Measurements from ENCODE around the gene KHNYN.
A peak's percentile ranks its signal among the peaks of the same experiment; 100 is the strongest.

KHNYN gene

DNA sequence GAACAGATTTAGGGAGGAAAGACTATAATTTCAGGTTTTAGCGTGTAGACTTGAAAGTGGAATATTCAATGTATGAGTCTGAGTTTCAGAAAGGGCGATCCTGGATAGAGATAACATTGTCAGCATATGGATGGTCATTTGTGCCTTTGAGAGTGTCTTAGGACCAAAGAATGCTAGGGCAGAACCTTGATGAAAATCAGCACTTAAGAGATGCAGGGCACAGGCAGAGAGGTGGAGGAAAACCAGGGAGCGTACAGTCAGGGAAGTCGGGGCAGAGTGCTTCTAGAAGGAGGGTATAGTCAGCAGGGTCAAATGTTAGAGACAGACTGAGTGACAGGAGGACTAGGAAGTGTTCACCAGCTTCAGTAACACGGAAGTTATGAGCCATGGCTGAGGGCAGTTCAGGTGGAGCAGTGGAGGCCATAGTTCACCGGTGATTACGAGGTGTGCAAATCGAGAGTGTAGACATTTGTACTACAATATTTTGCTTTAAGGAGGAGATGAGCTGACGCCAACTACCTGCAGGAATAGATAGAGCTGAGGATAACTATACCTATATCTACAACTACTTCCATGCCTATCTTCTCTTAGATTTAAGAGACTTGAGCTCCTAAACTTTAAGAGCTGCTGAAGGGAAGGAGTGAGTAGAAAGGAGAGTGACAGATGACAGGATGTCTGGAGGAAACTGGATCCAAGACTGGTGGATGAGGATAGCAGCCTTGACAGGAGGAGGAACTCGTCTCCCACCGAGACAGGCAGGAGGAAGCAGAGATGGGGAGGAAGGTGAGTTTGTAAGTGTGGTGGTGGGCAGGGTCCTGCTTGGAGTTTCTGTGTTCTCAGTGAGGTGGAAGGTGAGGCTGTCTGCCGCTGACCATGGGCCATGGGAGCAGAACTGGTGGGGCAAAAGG, 6.8 kb upstream of the KHNYN start:
- DNase-seq (ENCODE audit: low spot score): no peak

DNA sequence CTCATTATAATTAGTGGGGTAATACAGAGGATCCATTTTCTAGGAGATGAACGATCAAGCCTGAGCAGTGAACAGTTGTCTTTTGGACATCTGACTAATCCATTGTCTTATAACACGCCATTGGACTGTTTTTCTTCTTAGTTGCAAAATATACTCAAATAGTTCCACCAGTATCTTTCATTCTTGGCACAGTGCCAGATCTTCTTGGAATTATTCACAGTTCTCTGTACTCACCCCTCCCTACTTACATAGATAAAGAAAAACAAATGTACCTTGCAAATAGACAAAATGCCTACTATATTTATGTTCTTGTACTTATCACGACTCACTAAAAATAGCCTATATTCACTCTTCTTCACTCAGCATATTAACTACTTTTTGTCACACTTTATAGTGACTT, 4.0 kb upstream of the KHNYN start:
- DNase-seq (ENCODE audit: low spot score): peak; percentile 44

DNA sequence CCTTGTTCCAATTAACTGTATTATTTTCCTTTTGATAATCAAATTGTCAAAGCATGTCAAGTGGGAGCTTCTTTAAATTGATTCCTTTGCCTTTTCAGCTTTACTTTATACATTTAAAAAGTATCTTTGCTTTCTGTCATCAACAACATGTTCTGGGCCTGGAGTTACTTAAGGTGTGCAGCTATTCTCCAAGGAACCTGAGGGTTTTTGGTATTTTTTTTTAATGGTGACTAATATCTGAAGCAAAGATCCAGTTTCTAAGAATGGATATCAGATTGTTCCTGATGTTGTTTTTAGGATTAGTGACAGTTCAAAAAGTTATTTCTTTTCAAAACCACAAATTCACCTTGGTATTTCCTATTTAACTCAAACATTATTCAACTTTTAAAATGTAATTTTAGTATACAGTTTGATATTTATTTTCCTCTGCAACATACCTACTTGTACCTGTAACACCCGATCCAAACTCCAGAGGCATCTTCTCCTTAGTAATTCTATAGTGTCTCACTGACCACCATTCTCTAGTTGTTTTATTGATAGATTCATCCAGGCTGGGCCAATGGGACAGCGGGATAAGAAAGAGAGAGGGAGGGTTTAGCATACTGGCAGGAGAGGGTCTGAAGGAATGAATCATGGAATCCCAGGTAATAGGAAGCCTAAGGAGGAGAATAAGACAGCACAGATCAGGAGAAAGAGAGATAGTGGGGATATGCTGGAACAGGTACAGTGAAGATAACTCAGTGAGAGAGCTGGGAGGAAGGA, 3.4 kb upstream of the KHNYN start:
- no peak for DNase-seq (ENCODE audit: low spot score)

DNA sequence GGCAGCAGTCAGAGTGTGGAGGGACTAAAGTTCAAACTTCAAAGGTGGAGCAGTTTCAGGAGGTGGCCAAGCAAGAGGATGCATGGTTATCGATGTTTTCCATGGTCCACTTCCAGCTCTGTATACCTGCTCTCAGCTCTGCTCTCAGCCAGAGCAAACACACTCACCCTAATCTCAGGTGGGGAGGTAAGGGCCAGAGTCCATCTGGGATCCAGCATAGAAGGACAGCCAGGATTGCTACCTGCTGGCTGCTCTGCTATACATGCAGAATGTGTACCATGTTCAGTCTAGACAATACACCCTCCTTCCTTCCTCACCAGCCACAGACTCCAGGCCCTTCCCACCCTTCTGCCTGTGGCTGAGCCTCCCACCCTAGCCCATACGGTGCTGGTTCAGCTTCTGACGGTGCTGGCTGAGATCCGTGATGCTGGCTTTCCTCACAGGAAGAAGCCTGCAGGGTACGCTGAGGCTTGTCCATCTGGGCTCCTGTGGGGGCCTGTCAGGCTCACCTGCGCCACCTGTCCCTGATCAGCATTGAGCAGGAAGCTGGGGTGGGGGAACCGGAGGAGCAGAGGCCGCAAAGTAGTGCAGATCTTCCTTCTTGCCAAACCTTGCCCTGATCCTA, 2.7 kb upstream of the KHNYN start:
- DNase-seq (ENCODE audit: low spot score): no peak

DNA sequence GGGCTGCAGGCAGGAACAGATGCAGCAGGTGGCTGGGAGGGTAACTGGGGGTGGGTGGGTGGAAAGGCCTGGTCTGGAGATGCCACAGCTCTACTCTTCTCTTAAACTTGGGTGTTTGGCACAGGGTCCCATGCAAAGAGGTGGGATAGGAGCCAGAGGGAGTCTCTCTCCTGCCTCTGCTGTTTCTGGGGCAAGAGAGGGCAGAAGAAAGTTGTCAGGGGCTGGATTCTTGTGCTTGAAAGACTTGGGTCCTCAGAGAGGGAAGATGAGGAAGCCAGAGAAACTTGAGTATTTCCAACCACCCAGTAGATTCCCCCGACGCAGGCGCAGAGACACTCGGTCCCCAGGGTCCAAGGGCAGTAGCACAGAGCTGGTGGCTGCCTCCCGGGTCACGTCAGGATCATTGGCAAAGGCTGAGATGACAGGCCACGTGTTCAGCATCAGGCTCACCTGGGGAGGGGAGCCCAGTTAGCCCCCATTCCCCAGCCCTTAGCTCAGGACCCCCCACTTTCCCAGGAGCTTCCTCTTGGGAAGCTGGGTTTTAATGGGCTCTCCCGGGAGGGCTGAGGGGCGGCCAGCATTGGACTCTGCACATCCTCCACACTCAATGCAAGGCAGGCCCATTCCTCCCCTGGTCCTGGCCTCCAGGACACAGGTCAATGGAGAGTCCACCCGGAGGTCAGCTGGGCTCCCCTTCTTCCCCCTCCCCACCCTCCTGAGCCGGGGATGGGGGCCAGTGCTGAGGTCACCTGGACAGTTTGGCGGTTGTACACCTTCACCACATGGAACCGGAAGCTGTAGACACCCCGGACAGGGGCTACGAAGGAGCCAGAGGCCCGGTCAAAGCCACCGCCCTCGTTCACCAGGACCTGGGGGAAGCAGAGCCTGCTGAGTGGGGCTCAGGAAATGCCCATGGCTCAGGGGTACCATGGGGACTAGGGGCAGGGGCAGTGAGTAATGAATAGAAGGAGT, 1.9 kb upstream of the KHNYN start:
- no peak for DNase-seq (ENCODE audit: low spot score)

DNA sequence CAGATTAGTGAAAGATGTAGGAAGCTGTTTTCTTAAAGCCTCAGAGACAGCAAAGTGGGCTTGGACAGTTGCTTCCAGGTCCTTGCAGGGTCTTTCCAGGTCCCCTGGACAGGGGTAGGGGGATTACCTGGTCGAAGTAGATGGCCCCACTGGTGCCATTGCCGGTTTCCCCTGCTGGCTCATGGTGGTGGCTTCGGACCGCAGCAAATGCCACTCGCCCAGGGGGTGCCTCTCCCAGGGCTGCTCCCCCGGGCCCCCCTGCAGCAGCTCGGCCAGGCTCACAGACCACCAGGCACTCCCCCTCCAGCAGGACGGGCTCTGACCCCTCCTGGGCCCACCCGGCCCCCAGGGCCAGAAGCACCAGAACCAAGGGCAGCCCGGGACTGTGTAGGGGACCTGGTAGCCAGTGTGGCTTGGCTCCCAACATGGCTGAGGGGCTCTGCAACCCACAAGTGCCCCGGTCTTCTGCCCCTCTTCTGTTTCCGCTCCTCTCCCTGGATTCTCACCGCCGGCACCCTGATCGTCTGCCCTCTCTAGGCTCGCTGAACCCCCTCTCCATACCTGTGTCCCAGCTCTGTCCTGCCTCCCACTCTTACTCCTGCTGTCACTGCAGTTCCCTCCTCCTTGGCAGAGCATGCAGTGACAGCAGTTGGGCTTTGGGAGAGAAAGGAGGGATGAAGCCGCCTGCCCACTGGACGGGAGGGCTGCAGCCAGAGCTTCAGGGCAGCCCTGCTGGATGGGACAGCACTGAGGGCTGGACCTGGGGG, 943 bp upstream of the KHNYN start:
- no peak for DNase-seq (ENCODE audit: low spot score)

DNA sequence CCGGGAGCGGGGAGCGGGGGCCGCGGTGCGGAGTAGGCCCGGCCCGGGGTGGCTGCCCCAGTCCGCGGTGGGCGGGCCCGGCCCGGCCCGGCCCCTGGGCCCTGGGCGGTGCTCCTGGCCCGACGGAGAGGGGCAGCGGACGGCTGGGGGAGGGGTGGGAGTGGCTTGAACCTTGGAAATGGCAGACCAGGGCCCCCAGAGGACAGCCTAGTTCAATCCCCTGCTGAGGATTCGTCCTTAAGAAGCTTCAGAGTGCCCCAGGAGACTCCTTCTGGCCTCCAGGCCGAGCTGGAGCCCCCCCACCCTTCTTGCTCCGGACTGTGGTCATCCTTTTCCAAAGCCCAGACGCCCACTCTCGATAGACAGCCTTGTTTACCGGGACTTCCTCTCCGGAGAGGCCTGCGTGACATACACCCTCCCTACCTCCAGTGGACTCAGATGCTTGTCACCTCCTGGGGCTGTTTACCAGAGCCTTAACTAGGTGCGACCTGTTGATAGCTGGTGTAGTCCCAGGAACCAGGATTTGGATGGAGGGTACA, 458 bp downstream of the KHNYN start:
- peak; percentile 56 for DNase-seq (ENCODE audit: low spot score)

DNA sequence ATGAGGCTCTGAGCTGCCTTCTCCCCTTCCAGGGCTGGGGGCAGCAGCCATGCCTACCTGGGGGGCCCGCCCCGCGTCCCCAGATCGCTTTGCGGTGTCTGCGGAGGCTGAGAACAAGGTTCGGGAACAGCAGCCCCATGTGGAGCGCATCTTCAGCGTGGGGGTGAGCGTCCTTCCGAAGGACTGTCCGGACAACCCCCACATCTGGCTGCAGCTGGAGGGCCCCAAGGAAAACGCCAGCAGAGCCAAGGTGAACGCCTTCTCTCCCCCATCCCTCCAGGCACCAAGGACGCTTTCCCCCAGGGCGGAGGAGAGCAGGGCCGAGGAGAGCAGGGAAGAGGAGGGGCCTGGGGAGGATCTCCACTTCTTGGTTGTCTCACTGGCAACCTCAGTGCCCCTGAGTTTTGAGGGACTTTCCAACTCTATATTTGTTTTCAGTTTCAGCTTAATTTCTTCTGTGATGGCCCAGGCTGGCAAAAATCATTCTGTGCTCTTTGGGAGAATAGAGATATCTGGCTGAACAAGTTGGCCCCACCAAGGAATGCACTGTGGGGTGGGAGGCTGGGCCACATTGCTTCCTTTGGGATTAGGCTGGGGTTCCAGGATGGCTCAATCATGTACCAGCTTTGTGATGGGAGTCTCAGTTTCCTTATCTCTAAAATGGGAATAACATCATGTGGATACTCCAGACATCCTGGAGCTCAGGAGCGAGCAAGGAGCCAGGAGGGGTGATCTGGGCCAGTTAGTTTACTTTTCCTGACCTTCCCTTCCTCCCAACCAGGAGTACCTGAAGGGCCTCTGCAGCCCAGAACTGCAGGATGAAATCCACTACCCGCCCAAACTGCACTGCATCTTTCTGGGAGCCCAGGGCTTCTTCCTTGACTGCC, 1.2 kb downstream of the KHNYN start:
- DNase-seq (ENCODE audit: low spot score): peak; percentile 81

DNA sequence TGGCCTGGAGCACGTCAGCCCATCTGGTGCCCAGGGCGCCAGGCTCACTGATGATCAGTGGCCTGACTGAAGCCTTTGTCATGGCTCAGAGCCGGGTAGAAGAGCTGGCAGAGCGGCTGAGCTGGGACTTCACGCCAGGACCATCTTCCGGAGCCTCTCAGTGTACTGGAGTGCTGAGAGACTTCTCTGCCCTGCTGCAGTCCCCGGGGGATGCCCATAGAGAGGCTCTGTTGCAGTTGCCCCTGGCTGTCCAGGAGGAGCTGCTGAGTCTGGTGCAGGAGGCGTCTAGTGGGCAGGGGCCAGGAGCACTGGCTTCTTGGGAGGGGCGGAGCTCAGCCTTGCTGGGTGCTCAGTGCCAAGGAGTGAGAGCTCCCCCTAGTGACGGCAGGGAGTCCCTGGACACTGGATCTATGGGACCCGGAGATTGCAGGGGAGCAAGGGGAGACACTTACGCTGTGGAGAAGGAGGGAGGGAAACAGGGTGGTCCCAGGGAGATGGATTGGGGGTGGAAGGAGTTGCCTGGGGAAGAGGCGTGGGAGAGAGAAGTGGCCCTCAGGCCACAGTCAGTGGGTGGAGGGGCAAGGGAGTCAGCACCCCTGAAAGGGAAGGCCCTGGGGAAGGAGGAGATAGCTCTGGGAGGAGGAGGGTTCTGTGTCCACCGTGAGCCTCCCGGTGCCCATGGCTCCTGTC, 2.0 kb downstream of the KHNYN start:
- DNase-seq (ENCODE audit: low spot score): peak; percentile 94

DNA sequence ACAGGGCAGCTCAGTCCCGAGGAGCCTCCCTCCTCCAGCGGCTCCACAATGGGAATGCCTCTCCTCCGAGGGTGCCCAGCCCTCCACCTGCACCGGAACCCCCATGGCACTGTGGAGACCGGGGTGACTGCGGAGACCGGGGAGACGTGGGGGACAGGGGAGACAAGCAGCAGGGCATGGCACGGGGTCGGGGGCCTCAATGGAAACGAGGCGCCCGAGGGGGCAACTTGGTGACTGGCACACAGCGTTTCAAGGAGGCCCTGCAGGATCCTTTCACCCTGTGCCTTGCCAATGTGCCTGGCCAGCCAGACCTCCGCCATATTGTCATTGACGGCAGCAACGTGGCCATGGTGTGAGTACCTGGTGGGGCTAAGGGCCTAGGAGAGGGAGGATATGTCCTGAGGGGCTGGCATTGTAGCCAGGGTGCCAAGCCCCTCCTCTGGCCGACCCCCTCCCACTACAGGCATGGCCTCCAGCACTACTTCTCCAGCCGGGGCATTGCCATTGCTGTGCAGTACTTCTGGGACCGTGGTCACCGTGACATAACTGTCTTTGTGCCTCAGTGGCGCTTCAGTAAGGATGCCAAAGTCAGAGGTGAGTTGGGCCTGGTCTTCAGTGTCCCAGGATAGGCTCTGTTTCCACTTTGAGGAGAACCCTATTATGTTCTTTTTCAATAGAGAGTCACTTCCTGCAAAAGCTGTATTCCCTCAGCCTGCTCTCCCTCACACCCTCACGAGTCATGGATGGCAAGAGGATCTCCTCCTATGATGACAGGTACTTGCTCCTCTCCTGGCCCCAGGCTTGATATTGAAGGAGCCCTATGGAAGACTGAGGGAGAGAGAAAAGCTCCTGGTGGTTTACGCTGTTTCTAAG, 2.7 kb downstream of the KHNYN start:
- DNase-seq (ENCODE audit: low spot score): no peak

DNA sequence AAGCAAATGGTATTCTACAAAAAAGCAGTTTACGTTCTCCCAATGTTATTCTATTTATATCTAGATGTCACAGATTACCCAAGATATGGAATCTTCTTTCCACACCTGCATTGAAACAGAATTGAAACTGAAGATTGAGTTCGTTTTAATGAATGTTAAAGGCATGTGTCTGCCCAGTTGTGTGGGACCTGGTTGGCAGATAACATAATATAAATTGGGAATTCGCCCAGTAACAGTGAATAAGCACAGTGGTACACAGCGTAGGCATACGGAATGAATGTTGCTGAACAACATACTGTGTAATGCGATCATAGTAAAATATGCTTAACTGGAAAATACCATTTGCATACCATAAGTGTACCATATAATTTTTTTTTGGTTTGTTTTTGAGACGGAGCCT, 4.3 kb downstream of the KHNYN start:
- no peak for DNase-seq (ENCODE audit: low spot score)

DNA sequence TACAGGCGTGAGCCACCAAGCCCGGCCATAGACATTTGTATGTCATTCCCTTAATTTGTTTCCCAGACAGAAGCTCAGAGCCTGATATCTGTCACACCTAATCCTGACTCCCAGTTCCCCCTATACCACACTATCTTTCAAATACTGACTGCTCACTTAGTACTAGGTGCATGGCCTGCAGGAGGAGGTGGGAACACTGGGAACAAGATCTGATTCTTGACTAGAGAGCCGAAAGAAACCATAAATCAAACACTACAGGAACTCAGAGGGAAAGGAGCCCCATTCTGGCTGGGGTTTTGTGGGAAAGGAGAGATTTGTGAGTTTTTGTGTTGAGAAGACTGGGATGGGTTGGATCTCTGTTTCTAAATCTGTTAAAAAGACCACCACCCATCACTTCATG, 4.9 kb downstream of the KHNYN start:
- no peak for DNase-seq (ENCODE audit: low spot score)

DNA sequence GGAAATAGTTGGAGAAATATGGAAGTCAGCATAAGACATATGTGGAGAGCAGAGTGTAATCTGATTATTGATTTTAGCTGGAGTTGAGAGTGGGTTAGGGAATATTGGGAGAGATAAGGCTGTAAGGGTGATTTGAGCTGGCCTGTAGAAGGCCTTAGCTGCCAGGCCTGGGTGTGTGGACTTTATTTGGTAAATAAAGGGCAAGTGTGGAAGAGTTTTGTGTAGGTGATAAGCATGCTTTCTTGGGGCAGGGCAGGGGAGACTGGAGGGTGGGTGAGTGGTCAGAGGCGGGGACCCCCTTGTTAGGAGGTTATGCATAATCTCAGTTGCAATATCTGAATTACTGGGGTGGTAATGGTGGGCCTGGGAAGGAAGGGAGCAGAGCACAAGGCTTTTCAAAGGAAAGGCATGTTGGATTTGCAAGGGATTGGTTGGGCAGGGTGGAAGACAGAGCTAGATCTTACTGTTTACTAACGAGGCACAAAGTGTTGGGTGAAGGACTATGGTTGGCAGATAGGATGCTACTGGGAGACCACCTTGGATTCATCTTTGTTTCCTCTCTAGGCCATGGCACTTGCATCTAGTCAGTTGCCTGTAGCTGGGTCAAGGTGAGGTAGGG, 5.5 kb downstream of the KHNYN start:
- no peak for DNase-seq (ENCODE audit: low spot score)

DNA sequence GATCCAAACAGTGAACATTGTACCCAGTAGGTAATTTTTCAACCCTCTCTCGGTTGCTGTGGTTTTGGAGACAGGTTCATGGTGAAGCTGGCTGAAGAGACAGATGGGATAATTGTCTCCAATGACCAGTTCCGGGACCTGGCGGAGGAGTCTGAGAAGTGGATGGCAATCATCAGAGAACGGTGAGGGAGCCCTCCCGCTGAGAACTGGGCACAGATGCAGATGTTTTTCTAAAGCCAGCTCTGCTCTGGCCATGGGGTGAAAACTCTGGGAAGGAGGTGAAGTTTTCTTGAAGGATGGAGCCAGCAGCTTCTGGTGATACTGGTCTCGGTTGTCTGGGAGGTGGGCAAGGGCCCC, 6.2 kb downstream of the KHNYN start:
- DNase-seq (ENCODE audit: low spot score): no peak

DNA sequence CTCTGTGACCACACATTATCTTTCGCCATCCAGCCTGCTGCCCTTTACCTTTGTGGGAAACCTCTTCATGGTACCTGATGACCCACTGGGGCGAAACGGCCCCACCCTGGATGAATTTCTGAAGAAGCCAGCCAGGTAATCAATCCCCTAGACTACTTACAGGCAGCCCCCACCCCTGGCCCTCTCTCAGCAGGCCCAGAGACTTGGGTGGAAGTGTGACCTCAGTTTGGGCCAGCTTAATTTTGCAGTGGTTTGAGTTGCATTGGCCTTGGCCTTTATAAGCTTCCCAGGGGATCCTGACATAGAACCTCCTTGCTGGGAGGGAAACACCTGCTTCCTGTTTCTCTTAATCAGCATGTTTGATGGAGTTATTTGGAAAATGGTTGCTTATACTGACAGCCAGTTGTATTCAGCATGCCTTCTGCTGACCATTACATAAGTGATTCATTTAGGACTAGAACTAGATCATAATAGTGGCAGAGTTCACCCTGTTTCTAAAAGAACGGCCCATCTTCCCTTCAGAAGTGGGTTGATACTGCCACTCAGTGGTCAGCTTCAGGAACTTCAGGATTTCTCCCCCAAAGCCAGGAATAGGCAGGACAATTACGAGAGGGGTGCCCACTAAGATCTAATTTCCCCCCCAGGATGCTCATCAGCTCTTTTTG, 6.7 kb downstream of the KHNYN start:
- peak; percentile 63 for DNase-seq (ENCODE audit: low spot score)

DNA sequence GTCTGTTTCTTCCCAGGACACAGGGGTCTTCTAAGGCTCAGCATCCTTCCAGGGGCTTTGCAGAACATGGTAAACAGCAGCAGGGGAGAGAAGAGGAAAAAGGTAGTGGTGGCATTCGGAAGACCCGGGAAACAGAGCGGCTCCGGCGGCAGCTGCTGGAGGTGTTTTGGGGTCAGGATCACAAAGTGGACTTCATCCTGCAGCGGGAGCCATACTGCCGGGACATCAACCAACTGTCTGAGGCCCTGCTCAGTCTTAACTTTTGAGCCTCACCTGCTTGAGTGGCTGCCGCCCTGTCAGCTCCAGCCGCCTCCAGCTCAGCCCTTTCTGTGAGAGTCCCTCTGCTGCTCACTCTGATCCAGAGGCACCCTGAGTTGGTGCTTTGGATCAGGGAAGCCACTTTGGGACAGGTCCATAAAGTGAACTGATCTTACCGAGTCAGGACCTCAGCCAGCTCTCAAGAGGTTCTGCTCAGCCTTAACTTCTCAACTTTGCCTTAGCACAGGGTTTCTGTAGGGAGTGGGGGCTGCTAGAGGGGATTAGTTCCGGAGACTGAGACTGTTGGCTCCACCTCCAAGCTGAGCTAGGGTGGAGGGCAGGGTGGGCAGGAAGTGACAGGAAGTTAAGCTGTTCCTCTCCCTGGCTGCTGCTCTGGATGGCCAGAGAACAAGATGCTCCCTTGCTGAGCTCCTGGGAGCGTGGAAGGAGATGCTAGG, 7.4 kb downstream of the KHNYN start:
- no peak for DNase-seq (ENCODE audit: low spot score)

DNA sequence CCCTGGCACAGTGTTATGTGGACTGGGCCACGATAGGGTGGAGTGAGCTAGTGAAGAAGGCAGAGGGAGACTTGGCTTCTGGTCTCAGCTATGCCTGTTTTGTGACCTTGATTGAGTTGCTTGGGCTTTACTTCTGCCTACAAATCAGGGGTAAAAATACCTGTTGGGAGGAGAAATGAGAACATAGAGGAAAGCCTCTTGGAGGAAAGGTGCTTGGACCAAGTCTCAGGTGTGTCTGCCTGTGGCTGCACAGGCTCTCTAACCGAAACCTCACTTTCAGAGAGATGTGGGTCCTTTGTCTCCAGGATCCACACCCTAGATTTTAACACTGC, 7.9 kb downstream of the KHNYN start:
- DNase-seq (ENCODE audit: low spot score): no peak
